ENCODE data around the gene INVS.

GRCh38 chr9:100324594-100325200 is 225.7 kb downstream of the INVS start:
- TF ChIP-seq CTCF (IDR thresholded peaks at IDR 0.05; ENCODE audit: borderline replicate concordance, extremely low read depth, low read length, poor library complexity, severe bottlenecking) (peak; percentile 49), EZH2 (IDR thresholded peaks at IDR 0.05; ENCODE audit: borderline replicate concordance, low read depth, low read length, severe bottlenecking) (no peak)
